ENCODE data around the gene SH3D21.
A peak's percentile ranks its signal among the peaks of the same experiment; 100 is the strongest.

The SH3D21 gene

GRCh38 chr1:36324353-36324703 is 18.2 kb downstream of the SH3D21 start:
- Histone ChIP-seq H3K36me3 (ENCODE audit: control insufficient read depth in 2 of 2, insufficient read depth in 1 of 2, low read length in 2 of 2) (peaks cover 0 to 22% of the 10 kb centered on the region in 2 experiments; a peak in 1 of 3 replicates), H3K4me1 (ENCODE audit: control insufficient read depth, insufficient read depth, low read length) (no peaks in the 10 kb centered on the region; the same call in 1 of the 2 replicates), H3K27ac (ENCODE audit: extremely low read depth, low read depth, low read length) (no peak overlapping the region), H3K9me3 (ENCODE audit: control insufficient read depth, insufficient read depth, low read depth, low read length) (no peaks in the 10 kb centered on the region), H3K4me3 (ENCODE audit: low read depth, low read length) (no peak overlapping the region)
- no peak for TF ChIP-seq ZNF274 (IDR thresholded peaks at IDR 0.05; ENCODE audit: low read length)
- no peak for TF ChIP-seq ZNF274 (tag by site-specific recombination; IDR thresholded peaks at IDR 0.05; ENCODE audit: borderline replicate concordance)
- TF ChIP-seq, protein P1, sequence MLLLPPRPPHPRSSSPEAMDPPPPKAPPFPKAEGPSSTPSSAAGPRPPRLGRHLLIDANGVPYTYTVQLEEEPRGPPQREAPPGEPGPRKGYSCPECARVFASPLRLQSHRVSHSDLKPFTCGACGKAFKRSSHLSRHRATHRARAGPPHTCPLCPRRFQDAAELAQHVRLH (tag by site-specific recombination; IDR thresholded peaks at IDR 0.05): no peak
- TF ChIP-seq ZNF548 (tag by site-specific recombination; IDR thresholded peaks at IDR 0.05): no peak
- no peak for TF ChIP-seq ZNF530 (tag by site-specific recombination; IDR thresholded peaks at IDR 0.05; ENCODE audit: low read depth)
- TF ChIP-seq ZNF624 (tag by site-specific recombination; IDR thresholded peaks at IDR 0.05): no peak
- TF ChIP-seq ZNF549 (tag by site-specific recombination; IDR thresholded peaks at IDR 0.05): no peak
- TF ChIP-seq, protein P2, sequence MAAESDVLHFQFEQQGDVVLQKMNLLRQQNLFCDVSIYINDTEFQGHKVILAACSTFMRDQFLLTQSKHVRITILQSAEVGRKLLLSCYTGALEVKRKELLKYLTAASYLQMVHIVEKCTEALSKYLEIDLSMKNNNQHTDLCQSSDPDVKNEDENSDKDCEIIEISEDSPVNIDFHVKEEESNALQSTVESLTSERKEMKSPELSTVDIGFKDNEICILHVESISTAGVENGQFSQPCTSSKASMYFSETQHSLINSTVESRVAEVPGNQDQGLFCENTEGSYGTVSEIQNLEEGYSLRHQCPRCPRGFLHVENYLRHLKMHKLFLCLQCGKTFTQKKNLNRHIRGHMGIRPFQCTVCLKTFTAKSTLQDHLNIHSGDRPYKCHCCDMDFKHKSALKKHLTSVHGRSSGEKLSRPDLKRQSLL (tag by site-specific recombination; IDR thresholded peaks at IDR 0.05): no peak
- POLR2A ChIA-PET: interaction anchor here (0.9 to 2.2 kb wide), 4 partner anchors 16 to 173 kb away, joined by 3 to 11 read pairs (median 4); partner anchors contain the start of gene SH3D21
- CTCF ChIA-PET: interaction anchor here (0.8 to 1.5 kb wide), 2 partner anchors 15 to 44 kb away, joined by 3 to 5 read pairs; no protein-coding TSS in a partner anchor

DNA sequence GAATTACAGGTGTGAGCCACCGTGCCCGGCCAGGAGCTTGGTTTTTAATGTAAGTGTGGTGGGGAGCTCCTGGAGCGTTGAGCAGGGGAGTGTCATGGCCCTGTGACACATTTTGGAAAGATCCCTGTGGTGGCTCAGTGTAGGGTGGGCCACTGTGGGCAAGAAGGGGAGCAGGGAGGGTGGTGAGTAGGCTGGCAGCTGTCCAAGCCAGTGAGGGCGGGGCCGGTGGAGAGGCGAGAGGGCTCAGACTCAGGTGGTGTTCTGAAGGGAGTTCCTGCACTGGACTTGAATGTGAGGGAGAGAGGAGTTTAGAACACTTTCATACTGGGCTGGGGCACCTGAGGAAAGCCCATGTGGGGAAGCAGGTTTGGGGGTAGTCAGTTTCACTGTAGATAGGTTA is 20.3 kb downstream of the SH3D21 start:
- no peaks in the 10 kb centered on the region; the same call in 1 of the 2 replicates for H3K4me1 ChIP-seq (ENCODE audit: control insufficient read depth, insufficient read depth, low read length)
- peaks cover 0 to 2% of the 10 kb centered on the region in 2 experiments; a peak in 1 of 3 replicates for H3K36me3 ChIP-seq (ENCODE audit: control insufficient read depth in 2 of 2, insufficient read depth in 1 of 2, low read length in 2 of 2)
- CTCF ChIA-PET: interaction anchor here (1.0 to 1.5 kb wide), 2 partner anchors 9 to 16 kb away, joined by 3 to 5 read pairs; no protein-coding TSS in a partner anchor
- no peaks in the 10 kb centered on the region for H3K9me3 ChIP-seq (ENCODE audit: control insufficient read depth, insufficient read depth, low read depth, low read length)
- no peak overlapping the region for H3K4me3 ChIP-seq (ENCODE audit: low read depth, low read length)
- POLR2A ChIA-PET: no interaction called here
- H3K27ac ChIP-seq (ENCODE audit: extremely low read depth, low read depth, low read length): no peak overlapping the region
- TF ChIP-seq ZNF133 (tag by site-specific recombination; IDR thresholded peaks at IDR 0.05) (no peak), KLF1 (tag by site-specific recombination; IDR thresholded peaks at IDR 0.05) (peak; percentile 72; the same call in 1 of the 2 replicates)
- TF ChIP-seq, protein P3, sequence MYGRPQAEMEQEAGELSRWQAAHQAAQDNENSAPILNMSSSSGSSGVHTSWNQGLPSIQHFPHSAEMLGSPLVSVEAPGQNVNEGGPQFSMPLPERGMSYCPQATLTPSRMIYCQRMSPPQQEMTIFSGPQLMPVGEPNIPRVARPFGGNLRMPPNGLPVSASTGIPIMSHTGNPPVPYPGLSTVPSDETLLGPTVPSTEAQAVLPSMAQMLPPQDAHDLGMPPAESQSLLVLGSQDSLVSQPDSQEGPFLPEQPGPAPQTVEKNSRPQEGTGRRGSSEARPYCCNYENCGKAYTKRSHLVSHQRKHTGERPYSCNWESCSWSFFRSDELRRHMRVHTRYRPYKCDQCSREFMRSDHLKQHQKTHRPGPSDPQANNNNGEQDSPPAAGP (tag by site-specific recombination; IDR thresholded peaks at IDR 0.05): peak; percentile 75; the same call in 1 of the 2 replicates

DNA sequence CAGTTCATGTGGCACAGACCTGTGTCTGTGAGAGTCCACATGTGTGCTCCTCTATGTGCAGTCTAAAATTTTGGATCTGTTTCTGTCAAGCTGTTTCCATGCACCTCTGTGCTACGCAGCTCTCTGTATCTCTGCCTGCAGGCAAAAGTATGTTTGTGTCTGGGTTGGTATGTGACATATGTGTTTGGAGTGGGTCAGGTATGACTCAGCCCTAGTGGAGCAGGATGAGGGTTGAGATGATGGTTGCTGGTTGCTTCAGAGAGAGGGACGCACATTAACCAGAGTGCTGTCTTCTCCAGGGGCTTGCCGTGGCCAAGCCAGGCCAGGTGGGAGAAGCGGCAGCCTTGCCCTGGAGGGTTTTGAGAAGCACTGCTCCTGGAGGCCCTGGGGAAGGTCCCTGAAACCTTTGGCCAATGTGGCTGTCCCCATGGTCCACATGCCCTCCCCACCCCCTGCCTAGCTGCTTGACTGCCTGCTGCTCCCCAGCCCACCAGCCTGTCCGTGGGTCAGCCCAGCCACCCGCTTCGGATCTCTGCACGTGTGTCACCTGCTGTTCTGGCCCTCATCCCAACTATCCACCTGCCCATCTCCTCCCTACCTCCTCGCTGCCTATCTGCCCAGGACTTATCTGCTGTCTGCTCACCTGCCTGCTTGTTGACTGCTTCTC is 21.4 kb downstream of the SH3D21 start:
- CTCF ChIA-PET: interaction anchor here (1.5 kb wide), 1 partner anchor 15 kb away, joined by 5 read pairs; no protein-coding TSS in a partner anchor
- Histone ChIP-seq H3K36me3 (ENCODE audit: control insufficient read depth in 2 of 2, insufficient read depth in 1 of 2, low read length in 2 of 2) (no peaks in the 10 kb centered on the region), H3K4me1 (ENCODE audit: control insufficient read depth, insufficient read depth, low read length) (no peaks in the 10 kb centered on the region; the same call in 1 of the 2 replicates), H3K4me3 (ENCODE audit: low read depth, low read length) (no peak overlapping the region), H3K9me3 (ENCODE audit: control insufficient read depth, insufficient read depth, low read depth, low read length) (no peaks in the 10 kb centered on the region), H3K27ac (ENCODE audit: extremely low read depth, low read depth, low read length) (no peak overlapping the region)
- POLR2A ChIA-PET: no interaction called here
- TF ChIP-seq SP3 (tag by site-specific recombination; IDR thresholded peaks at IDR 0.05) (no peak), ZFP69B (tag by site-specific recombination; IDR thresholded peaks at IDR 0.05) (no peak), ZNF324 (tag by site-specific recombination; IDR thresholded peaks at IDR 0.05) (no peak), ZSCAN16 (tag by site-specific recombination; IDR thresholded peaks at IDR 0.05) (no peak), PRDM2 (tag by site-specific recombination; IDR thresholded peaks at IDR 0.05; ENCODE audit: borderline replicate concordance) (no peak), ZNF350 (tag by site-specific recombination; IDR thresholded peaks at IDR 0.05) (no peak), ZNF555 (tag by site-specific recombination; conservative IDR thresholded peaks at IDR 0.05) (no peak), ZFP37 (tag by site-specific recombination; IDR thresholded peaks at IDR 0.05) (no peak)
- TF ChIP-seq, protein P3 (tag by site-specific recombination; IDR thresholded peaks at IDR 0.05): no peak

Data from HEK293 (cell line).